Spleen (tissue), 7 donors: Measurements from ENCODE around the gene PRR5L.

Experiments used
- CTCF ChIP-seq, 11 experiments: fragments of 200-600 bp in 7 of 11; fragments of 450-650 bp in 4 of 11; sonication (generic) in 4 of 11; IDR thresholded peaks in 8 of 11; conservative IDR thresholded peaks in 3 of 11; 1 replicate in 7 of 11; 2 replicates in 4 of 11; pipeline versions ENCODE4 v1.4.0 to v1.8.0; 2016 to 2021; ENCODE audit warnings: antibody characterized with exemption in 11 of 11, inconsistent platforms in 4 of 11, mild to moderate bottlenecking in 1 of 11
- POLR2A ChIP-seq, 3 donors: fragments of 450-650 bp; IDR thresholded peaks; one replicate each; pipeline ENCODE4 v1.5.1; 2017; ENCODE audit warnings: antibody characterized with exemption in 3 of 3, mild to moderate bottlenecking in 1 of 3
- POLR2AphosphoS5 ChIP-seq, 3 donors: sonication (generic); formaldehyde crosslinking; IDR thresholded peaks; one replicate each; pipeline ENCODE4 v1.5.1; 2017; ENCODE audit warnings: antibody characterized with exemption in 3 of 3
- donor health status: DM: no; HTN: no; CAD: no; lungs with moderate emphysema.
- donor health status: DM: no; HTN: no; CAD: no.
- donor health status: DM: no; HTN: no; CAD: no.

- no peak for TF ChIP-seq POLR2A (IDR thresholded peaks at IDR 0.05)
- TF ChIP-seq CTCF (IDR thresholded peaks at IDR 0.05 in 8 of 11, conservative IDR thresholded peaks at IDR 0.05 in 3 of 11), result no peak
- TF ChIP-seq POLR2AphosphoS5 (IDR thresholded peaks at IDR 0.05), result no peak
Measured at GRCh38 chr11:36365907-36366306, 69.8 kb downstream of the PRR5L start.
